HL-60 (cell line): ENCODE measurements around the gene MED6.

Experiments used
- DNase-seq, 2 experiments: peaks; one replicate each; pipeline ENCODE4 v3.0.0-alpha.2; 2010 to 2020; ENCODE audit warnings: low read depth in 1 of 2, low spot score in 1 of 2
- H3K27ac ChIP-seq: fragments of 250-450 bp; sonication (Bioruptor Pico); replicated peaks from 2 replicates; pipeline ENCODE4 v1.5.1; 2020; ENCODE audit warnings: mild to moderate bottlenecking, moderate library complexity
- H3K27me3 ChIP-seq: fragments of 250-450 bp; sonication (Bioruptor Pico); 2 replicates; pipeline ENCODE4 v1.5.1; 2021; ENCODE audit warnings: mild to moderate bottlenecking, moderate library complexity; ENCODE audit not compliant: insufficient read depth, poor library complexity, severe bottlenecking
- H3K4me3 ChIP-seq: replicated peaks from 2 replicates; pipeline ENCODE4 v1.5.1; 2011; ENCODE audit warnings: mild to moderate bottlenecking, control low read depth, low read length; ENCODE audit not compliant: insufficient read depth
- GABPA ChIP-seq: IDR thresholded peaks from 2 replicates; pipeline ENCODE4 v1.6.1; 2012; ENCODE audit warnings: low read depth
- POLR2AphosphoS5 ChIP-seq: IDR thresholded peaks from 2 replicates; pipeline ENCODE4 v1.6.1; 2012; ENCODE audit warnings: low read depth
- SPI1 ChIP-seq: IDR thresholded peaks from 2 replicates; pipeline ENCODE4 v1.6.1; 2012; ENCODE audit warnings: low read depth, mild to moderate bottlenecking, borderline replicate concordance
- TF ChIP-seq, protein P1 (sequence below): IDR thresholded peaks from 2 replicates; pipeline ENCODE4 v1.6.1; 2012; ENCODE audit warnings: low read depth; ENCODE audit not compliant: insufficient replicate concordance
- TF ChIP-seq, protein P2 (sequence below): IDR thresholded peaks from one replicate; pipeline ENCODE4 v1.5.1; 2011; ENCODE audit warnings: low read length, control low read depth, inconsistent platforms; ENCODE audit not compliant: insufficient read depth

Gene MED6

GRCh38 chr14:70646705-70647104 is 46.2 kb upstream of the MED6 start:
- no peak overlapping the region for H3K4me3 ChIP-seq
- no peak for DNase-seq

DNA sequence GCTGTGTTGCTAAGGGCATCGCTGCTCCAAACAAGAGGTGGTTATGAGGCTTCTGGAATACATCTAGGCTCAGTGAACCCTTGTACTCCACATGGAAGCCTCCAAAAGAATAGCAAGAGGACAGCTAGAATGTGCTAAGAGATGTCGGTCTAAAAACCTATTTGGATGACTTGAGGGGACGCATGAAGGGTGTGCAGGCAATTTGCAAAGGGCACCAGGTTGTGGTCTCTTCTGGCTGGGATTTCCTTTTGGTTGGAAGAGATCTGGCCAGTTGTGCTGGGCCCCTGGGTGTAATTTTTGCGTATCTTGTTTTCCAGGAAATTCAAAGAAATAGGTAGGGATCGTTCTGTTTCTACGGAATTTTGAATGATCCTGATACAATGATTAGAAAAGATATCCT is 45.4 kb upstream of the MED6 start:
- Histone ChIP-seq H3K4me3 (no peak overlapping the region), H3K27me3 (no peaks in the 10 kb centered on the region), H3K27ac (no peak overlapping the region)
- no peak for DNase-seq
- TF ChIP-seq, protein P1, sequence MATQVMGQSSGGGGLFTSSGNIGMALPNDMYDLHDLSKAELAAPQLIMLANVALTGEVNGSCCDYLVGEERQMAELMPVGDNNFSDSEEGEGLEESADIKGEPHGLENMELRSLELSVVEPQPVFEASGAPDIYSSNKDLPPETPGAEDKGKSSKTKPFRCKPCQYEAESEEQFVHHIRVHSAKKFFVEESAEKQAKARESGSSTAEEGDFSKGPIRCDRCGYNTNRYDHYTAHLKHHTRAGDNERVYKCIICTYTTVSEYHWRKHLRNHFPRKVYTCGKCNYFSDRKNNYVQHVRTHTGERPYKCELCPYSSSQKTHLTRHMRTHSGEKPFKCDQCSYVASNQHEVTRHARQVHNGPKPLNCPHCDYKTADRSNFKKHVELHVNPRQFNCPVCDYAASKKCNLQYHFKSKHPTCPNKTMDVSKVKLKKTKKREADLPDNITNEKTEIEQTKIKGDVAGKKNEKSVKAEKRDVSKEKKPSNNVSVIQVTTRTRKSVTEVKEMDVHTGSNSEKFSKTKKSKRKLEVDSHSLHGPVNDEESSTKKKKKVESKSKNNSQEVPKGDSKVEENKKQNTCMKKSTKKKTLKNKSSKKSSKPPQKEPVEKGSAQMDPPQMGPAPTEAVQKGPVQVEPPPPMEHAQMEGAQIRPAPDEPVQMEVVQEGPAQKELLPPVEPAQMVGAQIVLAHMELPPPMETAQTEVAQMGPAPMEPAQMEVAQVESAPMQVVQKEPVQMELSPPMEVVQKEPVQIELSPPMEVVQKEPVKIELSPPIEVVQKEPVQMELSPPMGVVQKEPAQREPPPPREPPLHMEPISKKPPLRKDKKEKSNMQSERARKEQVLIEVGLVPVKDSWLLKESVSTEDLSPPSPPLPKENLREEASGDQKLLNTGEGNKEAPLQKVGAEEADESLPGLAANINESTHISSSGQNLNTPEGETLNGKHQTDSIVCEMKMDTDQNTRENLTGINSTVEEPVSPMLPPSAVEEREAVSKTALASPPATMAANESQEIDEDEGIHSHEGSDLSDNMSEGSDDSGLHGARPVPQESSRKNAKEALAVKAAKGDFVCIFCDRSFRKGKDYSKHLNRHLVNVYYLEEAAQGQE: no peak
- TF ChIP-seq SPI1 (no peak), POLR2AphosphoS5 (no peak), GABPA (no peak)
- TF ChIP-seq, protein P2, sequence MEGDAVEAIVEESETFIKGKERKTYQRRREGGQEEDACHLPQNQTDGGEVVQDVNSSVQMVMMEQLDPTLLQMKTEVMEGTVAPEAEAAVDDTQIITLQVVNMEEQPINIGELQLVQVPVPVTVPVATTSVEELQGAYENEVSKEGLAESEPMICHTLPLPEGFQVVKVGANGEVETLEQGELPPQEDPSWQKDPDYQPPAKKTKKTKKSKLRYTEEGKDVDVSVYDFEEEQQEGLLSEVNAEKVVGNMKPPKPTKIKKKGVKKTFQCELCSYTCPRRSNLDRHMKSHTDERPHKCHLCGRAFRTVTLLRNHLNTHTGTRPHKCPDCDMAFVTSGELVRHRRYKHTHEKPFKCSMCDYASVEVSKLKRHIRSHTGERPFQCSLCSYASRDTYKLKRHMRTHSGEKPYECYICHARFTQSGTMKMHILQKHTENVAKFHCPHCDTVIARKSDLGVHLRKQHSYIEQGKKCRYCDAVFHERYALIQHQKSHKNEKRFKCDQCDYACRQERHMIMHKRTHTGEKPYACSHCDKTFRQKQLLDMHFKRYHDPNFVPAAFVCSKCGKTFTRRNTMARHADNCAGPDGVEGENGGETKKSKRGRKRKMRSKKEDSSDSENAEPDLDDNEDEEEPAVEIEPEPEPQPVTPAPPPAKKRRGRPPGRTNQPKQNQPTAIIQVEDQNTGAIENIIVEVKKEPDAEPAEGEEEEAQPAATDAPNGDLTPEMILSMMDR: no peak

More at GRCh38 chr14:70646705-70647104, 46.2 kb upstream of the MED6 start:
- no peak overlapping the region for H3K27ac ChIP-seq
- H3K27me3 ChIP-seq: no peaks in the 10 kb centered on the region
- TF ChIP-seq POLR2AphosphoS5 (no peak), GABPA (no peak), SPI1 (no peak)
- TF ChIP-seq, protein P2: no peak
- TF ChIP-seq, protein P1: no peak

- TF ChIP-seq, protein P1: no peak
- no peak for TF ChIP-seq GABPA
- no peak for TF ChIP-seq POLR2AphosphoS5
- TF ChIP-seq, protein P2: no peak
- TF ChIP-seq SPI1: no peak
- DNase-seq: no peak
- Histone ChIP-seq H3K4me3 (no peak overlapping the region), H3K27ac (no peak overlapping the region), H3K27me3 (no peaks in the 10 kb centered on the region)
These were observed 43.5 kb upstream of the MED6 start for GRCh38 chr14:70643967-70644366.
